SK-N-DZ (cell line): ENCODE measurements around the gene P2RY12. TPM values are rescaled to one million over a fixed set of nuclear protein-coding genes. Genes with fewer than 3 reads are reported as not detected.

ENCODE experiments used
- DNase-seq: peaks from one replicate; pipeline ENCODE4 v3.0.0-alpha.2; 2015; ENCODE audit warnings: low spot score
- polyA plus RNA-seq, 2 experiments: library from polyadenylated mRNA; depleted of rRNA; stranded (reverse); fragments of >200 nt; gene quantifications; 2 replicates each; pipeline ENCODE4 v1.2.3, GENCODE V29; 2014

The P2RY12 gene
- polyA plus RNA-seq (2014; cell fraction: cytosol; rRNA removed): not detected in 2 replicates
- polyA plus RNA-seq (2014; cell fraction: nucleus; rRNA removed): not detected in 2 replicates

DNA sequence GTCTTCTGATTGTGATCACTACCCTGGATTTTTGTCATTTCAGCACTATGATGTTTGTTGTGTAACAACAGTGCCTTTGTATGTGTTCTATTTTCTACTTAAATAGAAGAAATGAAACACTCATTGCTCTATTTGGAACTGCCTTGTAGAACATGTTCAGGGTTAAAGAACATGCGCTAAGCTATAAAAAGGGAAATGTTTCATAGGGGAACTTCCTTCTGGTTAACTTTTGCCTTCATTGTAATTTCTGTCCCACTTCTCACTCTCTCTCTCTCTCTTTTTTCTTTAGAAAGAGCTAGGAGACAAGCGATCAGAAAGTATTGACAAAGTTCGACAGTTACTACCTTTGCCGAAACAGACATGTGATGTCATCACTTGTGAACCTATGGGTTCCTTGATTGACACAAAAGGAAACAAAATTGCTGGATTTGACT, at the start of gene P2RY12:
TSS of gene P2RY12 (minus strand) at position 13 of the 434 bp plus-strand sequence. CDS start 45,908 bp downstream, outside the sequence.
- DNase-seq: no peak

GRCh38 chr3:151432616-151433372, 48.2 kb upstream of the P2RY12 start:
- no peak for DNase-seq

DNA sequence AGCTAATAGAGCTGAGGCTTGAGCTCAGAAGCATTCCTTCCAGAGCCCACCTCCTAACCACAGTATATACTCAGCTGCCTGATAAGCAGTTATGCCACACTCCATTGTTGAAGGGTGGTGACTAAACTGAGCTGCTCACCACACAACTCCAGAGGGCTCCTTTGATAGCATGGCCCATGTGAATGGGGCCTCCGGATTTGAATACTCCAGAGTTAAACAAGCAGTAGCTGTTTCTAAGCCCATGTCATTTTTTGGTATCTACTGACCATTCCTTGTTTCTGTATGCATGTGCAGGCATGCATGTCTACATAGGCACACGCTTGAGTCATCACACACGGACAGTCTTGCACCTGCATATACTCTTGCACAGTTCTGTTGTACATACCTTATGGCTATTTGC, 47.4 kb upstream of the P2RY12 start:
- DNase-seq: no peak

GRCh38 chr3:151430821-151431484, 46.4 kb upstream of the P2RY12 start:
- no peak for DNase-seq

- DNase-seq: no peak
Measured at GRCh38 chr3:151428386-151428785, 43.8 kb upstream of the P2RY12 start.

- no peak for DNase-seq
Measured at GRCh38 chr3:151426341-151426657, 41.7 kb upstream of the P2RY12 start.

DNA sequence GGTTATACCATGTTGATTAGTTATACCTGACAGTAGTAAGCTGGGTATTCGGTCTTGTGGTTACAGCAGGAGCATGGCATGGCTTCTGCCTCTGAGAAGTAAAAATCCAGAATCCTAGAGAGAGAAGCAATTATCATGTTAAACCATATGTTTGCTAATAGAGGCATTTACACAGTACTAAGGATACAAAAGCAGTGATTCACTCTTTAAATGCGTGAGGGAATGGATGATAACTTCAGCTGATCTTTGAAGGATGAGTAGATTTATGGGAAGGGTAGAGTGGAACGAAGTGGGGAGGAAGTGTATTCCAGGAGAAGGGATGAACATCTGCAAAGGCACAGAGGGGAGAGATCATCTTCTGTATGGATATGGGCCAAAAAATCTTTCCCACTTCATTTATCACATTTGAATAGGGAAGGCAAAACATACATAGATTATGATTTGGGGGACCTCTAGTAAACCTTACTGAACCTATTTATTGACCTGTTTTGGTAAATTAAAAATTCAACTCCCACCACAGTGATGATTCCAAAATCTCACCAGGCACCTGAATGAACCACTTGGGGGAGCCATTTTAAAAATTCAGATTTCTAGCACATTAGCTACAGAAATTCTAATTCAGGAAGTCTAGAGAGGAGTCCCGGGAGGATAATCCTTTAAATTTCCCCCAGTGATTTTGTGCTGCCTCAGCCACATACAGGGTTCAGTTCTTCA, 41.2 kb upstream of the P2RY12 start:
- DNase-seq: no peak

DNA sequence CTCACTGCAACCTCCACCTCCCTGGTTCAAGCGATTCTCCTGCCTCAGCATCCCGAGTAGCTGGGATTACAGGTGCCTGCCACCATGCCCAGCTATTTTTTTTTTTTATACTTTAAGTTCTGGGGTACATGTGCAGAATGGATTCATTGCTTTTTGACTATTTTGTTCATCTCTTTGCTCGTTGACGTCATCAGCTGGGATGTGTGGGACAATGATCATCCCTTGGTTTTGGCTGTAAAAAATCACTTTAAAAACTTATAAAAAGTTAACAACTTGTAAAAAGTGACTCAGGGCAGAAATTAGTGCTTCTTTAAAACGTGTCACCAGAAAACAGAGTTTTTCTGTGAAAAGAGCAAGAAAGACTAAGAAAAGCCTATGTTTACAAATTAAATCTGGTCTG, 38.5 kb upstream of the P2RY12 start:
- no peak for DNase-seq

GRCh38 chr3:151421938-151422337, 37.4 kb upstream of the P2RY12 start:
- DNase-seq: no peak

DNA sequence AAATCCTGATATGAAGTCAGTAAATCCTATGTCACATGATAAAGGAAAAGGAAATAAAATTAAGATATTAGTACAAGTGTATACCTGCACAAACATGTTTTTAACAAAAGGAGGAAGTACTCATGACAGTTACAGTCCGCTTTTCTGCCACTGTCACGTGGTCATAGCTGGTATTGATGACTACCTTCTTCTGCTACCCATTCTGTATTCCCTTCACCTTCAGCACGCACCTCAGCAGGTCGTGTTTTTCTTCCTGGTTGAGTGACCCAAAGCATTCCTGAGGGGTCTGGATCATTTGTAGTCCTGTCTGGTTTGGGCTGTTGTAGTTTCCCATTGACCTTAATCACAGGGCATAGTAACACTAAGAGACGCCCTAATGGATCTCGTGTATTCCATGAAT, 35.3 kb upstream of the P2RY12 start:
- no peak for DNase-seq

- no peak for DNase-seq
Measured at GRCh38 chr3:151415289-151415688, 30.7 kb upstream of the P2RY12 start.

- DNase-seq: no peak
Measured at GRCh38 chr3:151412989-151413388, 28.4 kb upstream of the P2RY12 start.

- no peak for DNase-seq
Measured at GRCh38 chr3:151410891-151411559, 26.5 kb upstream of the P2RY12 start.

DNA sequence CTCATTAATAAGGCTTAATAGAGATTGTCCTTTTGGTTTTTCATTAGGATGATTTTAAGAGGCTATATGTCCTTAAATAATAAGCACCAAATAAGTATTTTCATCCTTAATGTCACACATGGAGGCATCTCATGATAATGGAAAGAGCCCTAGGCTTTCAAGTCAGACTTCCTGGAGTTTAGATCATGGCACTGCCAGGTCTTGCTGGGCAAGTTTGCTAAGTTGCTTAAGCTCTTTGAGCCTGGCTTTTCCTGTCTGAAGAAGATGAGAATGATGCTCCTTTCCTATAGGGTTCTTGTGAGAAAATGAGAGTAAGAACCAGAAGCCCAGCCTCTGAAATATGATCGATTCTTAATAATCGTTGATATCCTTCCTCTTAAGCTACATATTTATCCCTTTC, 23.4 kb upstream of the P2RY12 start:
- no peak for DNase-seq

DNA sequence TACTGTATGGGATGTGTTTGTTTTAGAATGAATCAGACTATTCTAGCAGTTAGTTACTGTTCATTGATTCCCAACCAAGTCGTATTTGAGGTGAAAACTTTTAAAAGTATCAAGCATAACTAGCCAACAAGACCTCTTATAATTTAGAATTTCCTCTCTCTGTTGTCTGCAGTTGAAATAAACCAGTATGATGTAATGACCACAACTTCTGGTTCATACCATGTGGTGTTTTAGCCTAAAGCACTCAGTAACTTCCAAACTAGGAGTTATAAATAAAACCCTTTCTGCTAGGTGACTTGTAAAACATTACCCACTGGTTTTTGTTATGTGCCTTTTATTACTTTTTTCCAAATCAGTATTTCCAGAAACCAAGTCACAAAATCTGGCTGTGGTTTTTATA, 19.8 kb upstream of the P2RY12 start:
- no peak for DNase-seq

GRCh38 chr3:151403246-151403645, 18.7 kb upstream of the P2RY12 start:
- DNase-seq: no peak

GRCh38 chr3:151402349-151402748, 17.8 kb upstream of the P2RY12 start:
- DNase-seq: peak; percentile 49

- DNase-seq: no peak
Measured at GRCh38 chr3:151400341-151400740, 15.8 kb upstream of the P2RY12 start.

DNA sequence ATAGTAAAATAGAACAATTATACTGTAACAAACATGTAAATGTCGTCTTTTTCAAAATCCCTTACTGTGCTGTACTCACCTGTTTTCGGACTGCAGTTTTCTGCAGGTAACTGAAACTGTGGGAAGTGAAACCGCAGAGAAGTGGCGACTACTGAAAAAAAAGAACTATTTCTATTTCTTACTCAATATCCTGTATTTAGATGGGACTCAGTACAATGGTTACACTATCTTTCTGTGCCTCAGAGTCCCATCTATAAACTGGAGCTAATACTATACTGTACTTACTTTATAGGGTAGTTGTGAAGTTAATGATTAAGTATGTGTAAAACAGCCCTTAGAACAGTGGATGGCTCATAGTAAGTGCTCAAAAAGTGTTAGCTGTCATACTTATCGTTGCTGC, 14.3 kb upstream of the P2RY12 start:
- DNase-seq: no peak

DNA sequence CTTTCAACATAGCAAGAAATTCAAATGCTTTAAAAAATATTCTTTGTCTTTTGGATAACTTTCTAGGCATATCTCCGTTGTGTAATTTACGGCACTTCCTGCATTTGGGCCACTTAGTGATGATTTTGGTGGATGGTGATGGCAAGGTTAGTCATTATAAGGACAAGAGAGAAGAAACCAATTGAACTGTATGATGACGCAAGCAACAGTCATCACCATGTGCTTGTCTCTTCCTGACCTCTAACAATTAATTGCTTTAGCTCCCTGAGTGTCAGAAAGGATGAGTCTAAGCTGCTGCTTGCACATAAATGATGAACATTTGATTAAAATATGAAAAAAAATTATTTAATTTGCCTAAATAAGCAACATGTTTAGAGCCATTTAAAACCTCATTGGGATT, 11.3 kb upstream of the P2RY12 start:
- no peak for DNase-seq

- DNase-seq: no peak
Measured at GRCh38 chr3:151394611-151395010, 10.1 kb upstream of the P2RY12 start.

- no peak for DNase-seq
Measured at GRCh38 chr3:151393941-151394340, 9.4 kb upstream of the P2RY12 start.
